HG03064 (cell line): ENCODE results near the gene SUSD3.
A peak's percentile ranks its signal among the peaks of the same experiment; 100 is the strongest.
"Not testable (repeated sequence)": the region's sequence is repeated elsewhere in the genome, so short reads cannot be mapped to it uniquely, and the experiment has no call there.

ENCODE experiments used
- ATAC-seq: cut with Tn5 transposase; IDR thresholded peaks from one replicate; pipeline ENCODE4 v1.9.1; 2021; ENCODE audit warnings: low read depth; ENCODE audit not compliant: unreplicated experiment

SUSD3 gene

GRCh38 chr9:93058355-93059010 is at the start of gene SUSD3:
TSS of gene SUSD3 (plus strand) at chr9:93058701. CDS start at chr9:93058743, 42 bp downstream.
- peak; percentile 39 for ATAC-seq

- no peak for ATAC-seq
Observed at GRCh38 chr9:93009337-93010015, 49.0 kb upstream of the SUSD3 start.

- ATAC-seq = no peak
Observed at GRCh38 chr9:93010056-93010455, 48.4 kb upstream of the SUSD3 start.

GRCh38 chr9:93010704-93011103 is 47.8 kb upstream of the SUSD3 start:
- no peak for ATAC-seq

GRCh38 chr9:93011114-93011513 is 47.4 kb upstream of the SUSD3 start:
- ATAC-seq = no peak

- no peak for ATAC-seq
Observed at GRCh38 chr9:93012963-93013855, 45.3 kb upstream of the SUSD3 start.

- ATAC-seq = no peak
Observed at GRCh38 chr9:93013856-93014582, 44.5 kb upstream of the SUSD3 start.

GRCh38 chr9:93015190-93015589 is 43.3 kb upstream of the SUSD3 start:
- ATAC-seq = not testable (repeated sequence)

GRCh38 chr9:93017621-93018020 is 40.9 kb upstream of the SUSD3 start:
- no peak for ATAC-seq

GRCh38 chr9:93020151-93020550 is 38.4 kb upstream of the SUSD3 start:
- ATAC-seq = no peak

- no peak for ATAC-seq
Observed at GRCh38 chr9:93020771-93021670, 37.5 kb upstream of the SUSD3 start.

GRCh38 chr9:93022066-93022465 is 36.4 kb upstream of the SUSD3 start:
- ATAC-seq = no peak

- no peak for ATAC-seq
Observed at GRCh38 chr9:93022721-93023520, 35.6 kb upstream of the SUSD3 start.

GRCh38 chr9:93023521-93023815 is 35.0 kb upstream of the SUSD3 start:
- no peak for ATAC-seq

GRCh38 chr9:93024646-93024910 is 33.9 kb upstream of the SUSD3 start:
- no peak for ATAC-seq

GRCh38 chr9:93024986-93025630 is 33.4 kb upstream of the SUSD3 start:
- ATAC-seq = no peak

GRCh38 chr9:93025736-93026135 is 32.8 kb upstream of the SUSD3 start:
- ATAC-seq = no peak

GRCh38 chr9:93026640-93027039 is 31.9 kb upstream of the SUSD3 start:
- no peak for ATAC-seq

GRCh38 chr9:93027750-93028149 is 30.8 kb upstream of the SUSD3 start:
- no peak for ATAC-seq
